GM23338 (cell line): ENCODE measurements around the gene ADGRG1. TPM values are rescaled to one million over a fixed set of nuclear protein-coding genes. Genes with fewer than 3 reads are reported as not detected.

Experiments
- ATAC-seq: fragments of 200-7000 bp; cut with Tn5 transposase; 3 replicates; pipeline ENCODE4 v1.9.1; 2020
- DNase-seq: peaks from one replicate; pipeline ENCODE4 v3.0.0-alpha.2; 2015; ENCODE audit warnings: low spot score
- H2AFZ ChIP-seq: fragments of 200-600 bp; sonication (generic); 2 replicates; pipeline ENCODE4 v1.8.0; 2016; ENCODE audit warnings: antibody characterized with exemption, mild to moderate bottlenecking, moderate library complexity
- H3F3A ChIP-seq: fragments of 200-600 bp; sonication (generic); replicated peaks from 2 replicates; pipeline ENCODE4 v1.8.0; 2017; ENCODE audit warnings: antibody characterized with exemption, mixed run types, low read depth
- H3K27ac ChIP-seq: fragments of 200-600 bp; sonication (generic); 2 replicates; pipeline ENCODE4 v1.6.1; 2016; ENCODE audit warnings: low read depth
- H3K27me3 ChIP-seq: fragments of 200-600 bp; sonication (generic); 2 replicates; pipeline ENCODE4 v1.8.0; 2016; ENCODE audit warnings: mild to moderate bottlenecking, mixed run types, moderate library complexity; ENCODE audit not compliant: insufficient read depth
- H3K36me3 ChIP-seq: fragments of 200-600 bp; sonication (generic); 2 replicates; pipeline ENCODE4 v1.8.0; 2016; ENCODE audit warnings: mild to moderate bottlenecking; ENCODE audit not compliant: insufficient read depth
- H3K4me1 ChIP-seq: fragments of 200-600 bp; sonication (generic); 2 replicates; pipeline ENCODE4 v1.8.0; 2016; ENCODE audit warnings: mild to moderate bottlenecking, moderate library complexity; ENCODE audit not compliant: insufficient read depth
- H3K4me2 ChIP-seq: fragments of 200-600 bp; sonication (generic); 2 replicates; pipeline ENCODE4 v1.7.1; 2017; ENCODE audit warnings: mixed run types
- H3K4me3 ChIP-seq: fragments of 200-600 bp; sonication (generic); 2 replicates; pipeline ENCODE4 v1.6.1; 2016; ENCODE audit warnings: mixed run types
- H3K79me2 ChIP-seq: fragments of 200-600 bp; sonication (generic); replicated peaks from 2 replicates; pipeline ENCODE4 v1.8.0; 2017; ENCODE audit warnings: mild to moderate bottlenecking; ENCODE audit not compliant: insufficient read depth
- H3K9me2 ChIP-seq: fragments of 200-600 bp; sonication (generic); 2 replicates; pipeline ENCODE4 v1.8.0; 2017; ENCODE audit not compliant: insufficient read depth
- H4K20me1 ChIP-seq: fragments of 200-600 bp; sonication (generic); replicated peaks from 2 replicates; pipeline ENCODE4 v1.8.0; 2017; ENCODE audit warnings: mild to moderate bottlenecking; ENCODE audit not compliant: insufficient read depth
- H3K27ac Mint-ChIP-seq: 2 replicates; pipeline ENCODE4 v1.8.0; 2020; ENCODE audit warnings: inconsistent platforms, mild to moderate bottlenecking, moderate library complexity, mixed read lengths
- H3K27me3 Mint-ChIP-seq: 3 replicates; pipeline ENCODE4 v1.8.0; 2022; ENCODE audit warnings: low read depth, mild to moderate bottlenecking, moderate library complexity, mixed read lengths, inconsistent platforms; ENCODE audit not compliant: insufficient read depth, poor library complexity
- H3K36me3 Mint-ChIP-seq: 3 replicates; pipeline ENCODE4 v1.8.0; 2021; ENCODE audit warnings: low read depth, mild to moderate bottlenecking, inconsistent platforms, moderate library complexity, mixed read lengths
- H3K4me1 Mint-ChIP-seq: 3 replicates; pipeline ENCODE4 v1.8.0; 2020; ENCODE audit warnings: mild to moderate bottlenecking, inconsistent platforms, mixed read lengths
- H3K4me3 Mint-ChIP-seq: 3 replicates; pipeline ENCODE4 v1.8.0; 2021; ENCODE audit warnings: moderate library complexity, mild to moderate bottlenecking, inconsistent platforms, mixed read lengths
- H3K9me3 Mint-ChIP-seq: 3 replicates; pipeline ENCODE4 v1.8.0; 2020; ENCODE audit warnings: moderate library complexity, mild to moderate bottlenecking, inconsistent platforms, mixed read lengths
- JUNB ChIP-seq: IDR thresholded peaks from one replicate; pipeline ENCODE4 v1.6.1; 2016; ENCODE audit warnings: antibody characterized with exemption; ENCODE audit not compliant: unreplicated experiment
- NANOG ChIP-seq: IDR thresholded peaks from 2 replicates; pipeline ENCODE4 v1.6.1; 2016; ENCODE audit warnings: antibody characterized with exemption, borderline replicate concordance
- POLR2AphosphoS5 ChIP-seq: IDR thresholded peaks from 2 replicates; pipeline ENCODE4 v1.6.1; 2016; ENCODE audit warnings: antibody characterized with exemption, low read depth
- STAT1 ChIP-seq: IDR thresholded peaks from one replicate; pipeline ENCODE4 v1.6.1; 2016; ENCODE audit warnings: antibody characterized with exemption; ENCODE audit not compliant: unreplicated experiment
- ZNF114 ChIP-seq: fragments of 250-450 bp; sonication (Bioruptor Pico); IDR thresholded peaks from 2 replicates; pipeline ENCODE4 v1.5.0; 2020; ENCODE audit warnings: mild to moderate bottlenecking, moderate library complexity
- polyA plus RNA-seq: library from polyadenylated mRNA; unstranded; fragments of >200 nt; fragmentation: Nextera tagmentation; extraction: Ambion mirVana; gene quantifications from 2 replicates; pipeline ENCODE4 v1.2.1, GENCODE V29; 2016
- total RNA-seq: library from RNA; depleted of rRNA; stranded (reverse); fragments of >200 nt; shearing (Covaris generic); gene quantifications from 2 replicates; pipeline ENCODE4 v1.2.3, GENCODE V29; 2014
- TF ChIP-seq, protein P1 (sequence below): IDR thresholded peaks from one replicate; pipeline ENCODE4 v1.6.1; 2018; ENCODE audit warnings: antibody characterized with exemption; ENCODE audit not compliant: unreplicated experiment
- TF ChIP-seq, protein P2 (sequence below), 2 experiments: fragments of 200-600 bp in 1 of 2; sonication (generic) in 1 of 2; conservative IDR thresholded peaks; 2 replicates each; pipeline versions ENCODE4 v1.5.1 to v1.6.1; 2016 to 2017; ENCODE audit warnings: antibody characterized with exemption in 2 of 2, low read depth in 2 of 2, mild to moderate bottlenecking in 2 of 2, moderate library complexity in 1 of 2
- TF ChIP-seq, protein P3 (sequence below): fragments of 250-450 bp; sonication (Bioruptor Pico); IDR thresholded peaks from 2 replicates; pipeline ENCODE4 v1.5.0; 2020; ENCODE audit warnings: mild to moderate bottlenecking, moderate library complexity

Gene ADGRG1
- total and polyA plus RNA-seq, 2 experiments from 2014 or later, result 0.14 to 0.47 TPM

DNA sequence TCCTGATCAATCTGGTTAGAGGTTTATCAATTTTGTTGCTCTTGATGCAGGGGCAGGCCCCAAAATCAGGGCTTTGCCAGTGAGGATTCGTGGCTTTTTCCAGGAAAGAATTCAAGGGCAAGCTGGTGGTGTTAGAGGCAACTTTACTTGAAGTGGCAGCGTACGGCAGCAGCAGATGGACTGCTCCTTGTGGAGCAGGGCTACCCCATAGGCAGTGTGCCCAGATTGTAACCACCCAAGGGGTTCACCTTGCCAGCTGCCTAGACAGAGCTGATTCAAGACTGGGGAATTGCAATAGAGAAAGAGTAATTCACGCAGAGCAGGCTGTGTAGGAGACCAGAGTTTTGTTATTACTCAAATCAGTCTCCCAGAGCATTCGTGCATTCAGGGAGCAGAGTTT is 82.9 kb downstream of the ADGRG1 start (continued):
- TF ChIP-seq, protein P1, sequence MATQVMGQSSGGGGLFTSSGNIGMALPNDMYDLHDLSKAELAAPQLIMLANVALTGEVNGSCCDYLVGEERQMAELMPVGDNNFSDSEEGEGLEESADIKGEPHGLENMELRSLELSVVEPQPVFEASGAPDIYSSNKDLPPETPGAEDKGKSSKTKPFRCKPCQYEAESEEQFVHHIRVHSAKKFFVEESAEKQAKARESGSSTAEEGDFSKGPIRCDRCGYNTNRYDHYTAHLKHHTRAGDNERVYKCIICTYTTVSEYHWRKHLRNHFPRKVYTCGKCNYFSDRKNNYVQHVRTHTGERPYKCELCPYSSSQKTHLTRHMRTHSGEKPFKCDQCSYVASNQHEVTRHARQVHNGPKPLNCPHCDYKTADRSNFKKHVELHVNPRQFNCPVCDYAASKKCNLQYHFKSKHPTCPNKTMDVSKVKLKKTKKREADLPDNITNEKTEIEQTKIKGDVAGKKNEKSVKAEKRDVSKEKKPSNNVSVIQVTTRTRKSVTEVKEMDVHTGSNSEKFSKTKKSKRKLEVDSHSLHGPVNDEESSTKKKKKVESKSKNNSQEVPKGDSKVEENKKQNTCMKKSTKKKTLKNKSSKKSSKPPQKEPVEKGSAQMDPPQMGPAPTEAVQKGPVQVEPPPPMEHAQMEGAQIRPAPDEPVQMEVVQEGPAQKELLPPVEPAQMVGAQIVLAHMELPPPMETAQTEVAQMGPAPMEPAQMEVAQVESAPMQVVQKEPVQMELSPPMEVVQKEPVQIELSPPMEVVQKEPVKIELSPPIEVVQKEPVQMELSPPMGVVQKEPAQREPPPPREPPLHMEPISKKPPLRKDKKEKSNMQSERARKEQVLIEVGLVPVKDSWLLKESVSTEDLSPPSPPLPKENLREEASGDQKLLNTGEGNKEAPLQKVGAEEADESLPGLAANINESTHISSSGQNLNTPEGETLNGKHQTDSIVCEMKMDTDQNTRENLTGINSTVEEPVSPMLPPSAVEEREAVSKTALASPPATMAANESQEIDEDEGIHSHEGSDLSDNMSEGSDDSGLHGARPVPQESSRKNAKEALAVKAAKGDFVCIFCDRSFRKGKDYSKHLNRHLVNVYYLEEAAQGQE, result no peak
- TF ChIP-seq, protein P2, sequence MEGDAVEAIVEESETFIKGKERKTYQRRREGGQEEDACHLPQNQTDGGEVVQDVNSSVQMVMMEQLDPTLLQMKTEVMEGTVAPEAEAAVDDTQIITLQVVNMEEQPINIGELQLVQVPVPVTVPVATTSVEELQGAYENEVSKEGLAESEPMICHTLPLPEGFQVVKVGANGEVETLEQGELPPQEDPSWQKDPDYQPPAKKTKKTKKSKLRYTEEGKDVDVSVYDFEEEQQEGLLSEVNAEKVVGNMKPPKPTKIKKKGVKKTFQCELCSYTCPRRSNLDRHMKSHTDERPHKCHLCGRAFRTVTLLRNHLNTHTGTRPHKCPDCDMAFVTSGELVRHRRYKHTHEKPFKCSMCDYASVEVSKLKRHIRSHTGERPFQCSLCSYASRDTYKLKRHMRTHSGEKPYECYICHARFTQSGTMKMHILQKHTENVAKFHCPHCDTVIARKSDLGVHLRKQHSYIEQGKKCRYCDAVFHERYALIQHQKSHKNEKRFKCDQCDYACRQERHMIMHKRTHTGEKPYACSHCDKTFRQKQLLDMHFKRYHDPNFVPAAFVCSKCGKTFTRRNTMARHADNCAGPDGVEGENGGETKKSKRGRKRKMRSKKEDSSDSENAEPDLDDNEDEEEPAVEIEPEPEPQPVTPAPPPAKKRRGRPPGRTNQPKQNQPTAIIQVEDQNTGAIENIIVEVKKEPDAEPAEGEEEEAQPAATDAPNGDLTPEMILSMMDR (conservative IDR thresholded peaks at IDR 0.05; ENCODE audit: low read depth in 2 of 2), result no peak
- no peak for TF ChIP-seq STAT1
- TF ChIP-seq NANOG, result no peak
- no peak for TF ChIP-seq JUNB
- no peak for TF ChIP-seq ZNF114 (CRISPR knock-in tag)

DNA sequence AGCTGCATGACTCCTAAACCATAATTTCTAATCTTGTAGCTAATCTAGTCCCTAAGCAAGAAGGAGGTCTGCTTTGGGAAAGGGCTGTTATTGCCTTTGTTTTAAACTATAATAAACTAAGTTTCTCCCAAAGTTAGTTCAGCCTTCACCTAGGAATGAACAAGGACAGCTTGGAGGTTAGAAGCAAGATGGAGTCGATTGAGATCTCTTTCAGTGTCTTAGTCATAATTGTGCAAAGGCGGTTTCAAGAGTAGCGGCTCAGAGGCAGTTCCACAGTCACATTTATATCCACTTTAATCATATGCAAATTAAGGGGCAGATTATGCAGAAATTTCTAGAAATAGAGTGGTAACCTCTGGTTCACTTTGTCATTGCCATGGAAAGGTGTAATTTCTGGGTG is 83.6 kb downstream of the ADGRG1 start:
- H3K27me3 ChIP-seq, result no peaks in the 10 kb centered on the region
- H3K4me3 ChIP-seq, result no peak overlapping the region
- no peaks in the 10 kb centered on the region for H4K20me1 ChIP-seq
- no peaks in the 10 kb centered on the region for H3F3A ChIP-seq
- no peaks in the 10 kb centered on the region for H3K36me3 ChIP-seq
- no peaks in the 10 kb centered on the region for H3K9me2 ChIP-seq
- Mint-ChIP-seq H3K27me3 (peaks cover 9% of the 10 kb centered on the region), H3K9me3 (no peaks in the 10 kb centered on the region), H3K36me3 (no peaks in the 10 kb centered on the region), H3K27ac (no peak overlapping the region), H3K4me1 (no peaks in the 10 kb centered on the region), H3K4me3 (no peak overlapping the region)
- no peak overlapping the region for H3K27ac ChIP-seq
- no peak overlapping the region for H3K4me2 ChIP-seq
- H3K79me2 ChIP-seq, result no peaks in the 10 kb centered on the region
- no peak overlapping the region for H2AFZ ChIP-seq
- no peaks in the 10 kb centered on the region for H3K4me1 ChIP-seq
- DNase-seq (no peak), ATAC-seq (no peak)
- TF ChIP-seq STAT1 (no peak), JUNB (no peak), NANOG (no peak), POLR2AphosphoS5 (no peak)
- TF ChIP-seq, protein P3, sequence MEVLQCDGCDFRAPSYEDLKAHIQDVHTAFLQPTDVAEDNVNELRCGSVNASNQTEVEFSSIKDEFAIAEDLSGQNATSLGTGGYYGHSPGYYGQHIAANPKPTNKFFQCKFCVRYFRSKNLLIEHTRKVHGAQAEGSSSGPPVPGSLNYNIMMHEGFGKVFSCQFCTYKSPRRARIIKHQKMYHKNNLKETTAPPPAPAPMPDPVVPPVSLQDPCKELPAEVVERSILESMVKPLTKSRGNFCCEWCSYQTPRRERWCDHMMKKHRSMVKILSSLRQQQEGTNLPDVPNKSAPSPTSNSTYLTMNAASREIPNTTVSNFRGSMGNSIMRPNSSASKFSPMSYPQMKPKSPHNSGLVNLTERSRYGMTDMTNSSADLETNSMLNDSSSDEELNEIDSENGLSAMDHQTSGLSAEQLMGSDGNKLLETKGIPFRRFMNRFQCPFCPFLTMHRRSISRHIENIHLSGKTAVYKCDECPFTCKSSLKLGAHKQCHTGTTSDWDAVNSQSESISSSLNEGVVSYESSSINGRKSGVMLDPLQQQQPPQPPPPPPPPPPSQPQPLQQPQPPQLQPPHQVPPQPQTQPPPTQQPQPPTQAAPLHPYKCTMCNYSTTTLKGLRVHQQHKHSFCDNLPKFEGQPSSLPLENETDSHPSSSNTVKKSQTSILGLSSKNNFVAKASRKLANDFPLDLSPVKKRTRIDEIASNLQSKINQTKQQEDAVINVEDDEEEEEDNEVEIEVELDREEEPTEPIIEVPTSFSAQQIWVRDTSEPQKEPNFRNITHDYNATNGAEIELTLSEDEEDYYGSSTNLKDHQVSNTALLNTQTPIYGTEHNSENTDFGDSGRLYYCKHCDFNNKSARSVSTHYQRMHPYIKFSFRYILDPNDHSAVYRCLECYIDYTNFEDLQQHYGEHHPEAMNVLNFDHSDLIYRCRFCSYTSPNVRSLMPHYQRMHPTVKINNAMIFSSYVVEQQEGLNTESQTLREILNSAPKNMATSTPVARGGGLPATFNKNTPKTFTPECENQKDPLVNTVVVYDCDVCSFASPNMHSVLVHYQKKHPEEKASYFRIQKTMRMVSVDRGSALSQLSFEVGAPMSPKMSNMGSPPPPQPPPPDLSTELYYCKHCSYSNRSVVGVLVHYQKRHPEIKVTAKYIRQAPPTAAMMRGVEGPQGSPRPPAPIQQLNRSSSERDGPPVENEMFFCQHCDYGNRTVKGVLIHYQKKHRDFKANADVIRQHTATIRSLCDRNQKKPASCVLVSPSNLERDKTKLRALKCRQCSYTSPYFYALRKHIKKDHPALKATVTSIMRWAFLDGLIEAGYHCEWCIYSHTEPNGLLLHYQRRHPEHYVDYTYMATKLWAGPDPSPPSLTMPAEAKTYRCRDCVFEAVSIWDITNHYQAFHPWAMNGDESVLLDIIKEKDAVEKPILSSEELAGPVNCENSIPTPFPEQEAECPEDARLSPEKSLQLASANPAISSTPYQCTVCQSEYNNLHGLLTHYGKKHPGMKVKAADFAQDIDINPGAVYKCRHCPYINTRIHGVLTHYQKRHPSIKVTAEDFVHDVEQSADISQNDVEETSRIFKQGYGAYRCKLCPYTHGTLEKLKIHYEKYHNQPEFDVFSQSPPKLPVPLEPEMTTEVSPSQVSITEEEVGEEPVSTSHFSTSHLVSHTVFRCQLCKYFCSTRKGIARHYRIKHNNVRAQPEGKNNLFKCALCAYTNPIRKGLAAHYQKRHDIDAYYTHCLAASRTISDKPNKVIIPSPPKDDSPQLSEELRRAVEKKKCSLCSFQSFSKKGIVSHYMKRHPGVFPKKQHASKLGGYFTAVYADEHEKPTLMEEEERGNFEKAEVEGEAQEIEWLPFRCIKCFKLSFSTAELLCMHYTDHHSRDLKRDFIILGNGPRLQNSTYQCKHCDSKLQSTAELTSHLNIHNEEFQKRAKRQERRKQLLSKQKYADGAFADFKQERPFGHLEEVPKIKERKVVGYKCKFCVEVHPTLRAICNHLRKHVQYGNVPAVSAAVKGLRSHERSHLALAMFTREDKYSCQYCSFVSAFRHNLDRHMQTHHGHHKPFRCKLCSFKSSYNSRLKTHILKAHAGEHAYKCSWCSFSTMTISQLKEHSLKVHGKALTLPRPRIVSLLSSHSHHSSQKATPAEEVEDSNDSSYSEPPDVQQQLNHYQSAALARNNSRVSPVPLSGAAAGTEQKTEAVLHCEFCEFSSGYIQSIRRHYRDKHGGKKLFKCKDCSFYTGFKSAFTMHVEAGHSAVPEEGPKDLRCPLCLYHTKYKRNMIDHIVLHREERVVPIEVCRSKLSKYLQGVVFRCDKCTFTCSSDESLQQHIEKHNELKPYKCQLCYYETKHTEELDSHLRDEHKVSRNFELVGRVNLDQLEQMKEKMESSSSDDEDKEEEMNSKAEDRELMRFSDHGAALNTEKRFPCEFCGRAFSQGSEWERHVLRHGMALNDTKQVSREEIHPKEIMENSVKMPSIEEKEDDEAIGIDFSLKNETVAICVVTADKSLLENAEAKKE (CRISPR knock-in tag), result no peak
- TF ChIP-seq, protein P1, result no peak
